HFF-Myc (cell line): ENCODE results near the gene KERA.

Source experiments
- DNase-seq: peaks from one replicate; pipeline ENCODE4 v3.0.0-alpha.2; 2011; ENCODE audit warnings: low read depth; ENCODE audit errors: extremely low read depth
- H3K4me3 ChIP-seq: replicated peaks from 2 replicates; pipeline ENCODE4 v1.5.1; 2011; ENCODE audit warnings: low read depth, mild to moderate bottlenecking, control low read depth, low read length
- TF ChIP-seq, protein P1 (sequence below): IDR thresholded peaks from 2 replicates; pipeline ENCODE4 v1.5.1; 2012; ENCODE audit warnings: mild to moderate bottlenecking, low read depth, low read length, control low read depth; ENCODE audit errors: missing control alignments

The KERA gene

DNA sequence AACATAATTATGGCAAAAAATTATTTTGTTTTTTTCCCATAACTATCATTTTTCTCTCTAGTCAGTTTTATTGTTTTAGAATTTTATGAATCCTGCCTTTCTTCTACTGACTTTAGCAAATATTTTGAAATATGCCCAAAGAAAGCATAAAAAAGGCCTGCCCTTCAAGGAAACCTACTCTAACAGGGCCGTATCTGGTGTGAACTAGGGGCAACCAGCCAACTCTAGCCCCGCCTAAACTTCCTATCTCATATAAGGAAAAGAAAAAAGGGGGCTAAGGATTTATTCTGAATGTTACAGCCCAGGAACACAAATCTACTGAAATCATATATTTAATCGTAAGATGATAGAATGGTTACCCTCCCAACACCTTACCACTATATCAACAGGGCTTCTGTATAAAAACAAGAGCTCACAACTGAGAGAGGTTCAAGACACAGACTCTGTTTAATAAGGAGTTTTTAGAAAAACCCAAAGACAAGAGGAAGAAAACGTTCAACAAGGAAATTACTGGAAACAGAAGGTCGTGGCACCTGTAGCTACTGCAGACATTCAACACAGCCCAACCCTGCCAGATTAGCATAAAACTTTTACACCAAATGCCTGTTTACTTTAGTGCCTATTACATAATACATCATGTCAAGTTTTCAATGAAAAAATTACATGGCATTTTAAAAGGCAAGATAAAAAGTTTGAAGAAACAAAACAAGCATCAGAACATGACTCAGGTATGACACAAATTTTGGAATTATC, 40.1 kb downstream of the KERA start:
- TF ChIP-seq, protein P1, sequence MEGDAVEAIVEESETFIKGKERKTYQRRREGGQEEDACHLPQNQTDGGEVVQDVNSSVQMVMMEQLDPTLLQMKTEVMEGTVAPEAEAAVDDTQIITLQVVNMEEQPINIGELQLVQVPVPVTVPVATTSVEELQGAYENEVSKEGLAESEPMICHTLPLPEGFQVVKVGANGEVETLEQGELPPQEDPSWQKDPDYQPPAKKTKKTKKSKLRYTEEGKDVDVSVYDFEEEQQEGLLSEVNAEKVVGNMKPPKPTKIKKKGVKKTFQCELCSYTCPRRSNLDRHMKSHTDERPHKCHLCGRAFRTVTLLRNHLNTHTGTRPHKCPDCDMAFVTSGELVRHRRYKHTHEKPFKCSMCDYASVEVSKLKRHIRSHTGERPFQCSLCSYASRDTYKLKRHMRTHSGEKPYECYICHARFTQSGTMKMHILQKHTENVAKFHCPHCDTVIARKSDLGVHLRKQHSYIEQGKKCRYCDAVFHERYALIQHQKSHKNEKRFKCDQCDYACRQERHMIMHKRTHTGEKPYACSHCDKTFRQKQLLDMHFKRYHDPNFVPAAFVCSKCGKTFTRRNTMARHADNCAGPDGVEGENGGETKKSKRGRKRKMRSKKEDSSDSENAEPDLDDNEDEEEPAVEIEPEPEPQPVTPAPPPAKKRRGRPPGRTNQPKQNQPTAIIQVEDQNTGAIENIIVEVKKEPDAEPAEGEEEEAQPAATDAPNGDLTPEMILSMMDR, result no peak
- H3K4me3 ChIP-seq, result no peak overlapping the region
- DNase-seq, result no peak

DNA sequence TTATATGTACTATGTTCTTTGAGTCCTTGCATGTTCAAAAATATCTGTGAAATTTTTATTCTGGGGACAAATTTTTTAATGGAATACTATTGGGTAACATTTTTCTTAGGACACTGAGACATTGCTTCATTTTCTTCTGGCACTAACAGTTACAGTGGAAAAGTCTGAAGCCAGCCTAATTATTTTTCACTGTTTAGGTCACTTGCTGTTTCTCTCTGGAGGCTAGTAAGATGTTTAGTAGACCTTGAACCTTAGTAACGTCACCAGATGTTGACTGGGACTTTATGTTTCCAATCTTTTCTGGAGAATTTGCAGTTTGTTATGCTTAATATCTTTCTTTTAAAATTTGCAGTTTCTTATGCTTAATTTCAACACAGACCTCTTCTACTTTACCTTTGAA, 40.8 kb downstream of the KERA start:
- TF ChIP-seq, protein P1, result no peak
- no peak overlapping the region for H3K4me3 ChIP-seq
- DNase-seq, result no peak

DNA sequence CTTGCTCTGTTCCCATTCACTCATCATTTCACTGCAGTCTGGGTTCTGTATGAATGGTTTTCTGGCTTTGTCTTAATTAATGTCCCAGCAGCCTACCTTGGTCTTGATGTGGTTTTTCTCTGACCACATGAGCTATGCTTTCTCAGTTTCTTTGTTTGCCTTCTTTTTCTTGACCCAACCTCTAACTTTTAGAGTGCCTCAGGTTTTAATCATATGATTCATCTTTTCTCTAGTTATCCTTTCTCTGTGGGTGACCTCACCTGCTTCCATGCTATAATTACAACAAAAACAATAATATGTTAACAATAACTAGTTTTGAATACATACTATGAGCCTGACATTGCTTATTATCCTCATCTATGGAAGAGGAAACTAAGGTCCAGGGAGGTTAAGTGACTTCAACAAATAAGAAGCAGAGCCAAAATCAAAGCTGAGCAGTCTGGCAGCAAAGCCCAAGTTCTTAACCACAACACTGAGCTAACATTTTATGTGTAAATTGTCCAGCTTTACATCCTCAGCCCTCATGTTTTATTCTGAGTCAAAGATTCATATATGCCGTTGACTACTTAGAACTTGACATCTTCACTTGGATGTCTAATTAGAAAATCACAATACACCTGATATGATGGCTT, 48.4 kb downstream of the KERA start:
- TF ChIP-seq, protein P1, result no peak
- no peak overlapping the region for H3K4me3 ChIP-seq
- DNase-seq, result no peak

DNA sequence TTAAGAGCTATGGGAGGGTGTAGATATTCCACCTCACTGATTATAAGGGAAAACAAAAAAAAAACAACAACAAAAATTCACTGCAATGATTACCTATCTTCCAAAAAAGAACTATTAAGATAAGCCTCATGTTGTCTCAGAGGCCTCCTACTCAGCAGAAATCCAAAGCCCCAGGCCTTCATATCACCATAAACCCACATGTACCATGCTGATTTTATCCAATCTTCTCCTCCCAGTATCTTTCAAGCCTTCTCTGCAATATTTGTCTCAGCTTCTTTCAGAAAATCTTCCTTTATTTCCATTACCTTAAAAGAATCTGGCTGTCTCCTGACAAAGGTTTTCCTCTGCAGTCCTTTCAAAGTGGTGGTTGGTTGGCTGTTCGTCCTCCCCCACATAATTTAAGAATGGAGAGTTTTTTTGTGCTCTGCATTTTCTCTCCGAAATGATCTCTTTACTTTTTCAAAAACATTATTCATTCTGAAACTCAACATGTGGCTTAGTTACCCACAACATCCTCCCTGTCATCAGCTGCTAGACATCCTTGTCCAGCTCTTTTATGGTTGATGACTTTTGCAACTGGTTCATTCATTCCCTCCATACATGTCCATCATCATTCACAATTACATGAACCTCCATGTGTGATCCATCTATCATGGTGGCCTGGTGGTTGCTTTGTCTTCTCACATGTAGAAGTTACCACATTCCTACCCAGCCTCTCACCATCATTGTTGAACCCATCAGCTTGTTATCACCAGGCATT, 50.1 kb downstream of the KERA start:
- TF ChIP-seq, protein P1, result no peak
- no peak overlapping the region for H3K4me3 ChIP-seq
- no peak for DNase-seq

DNA sequence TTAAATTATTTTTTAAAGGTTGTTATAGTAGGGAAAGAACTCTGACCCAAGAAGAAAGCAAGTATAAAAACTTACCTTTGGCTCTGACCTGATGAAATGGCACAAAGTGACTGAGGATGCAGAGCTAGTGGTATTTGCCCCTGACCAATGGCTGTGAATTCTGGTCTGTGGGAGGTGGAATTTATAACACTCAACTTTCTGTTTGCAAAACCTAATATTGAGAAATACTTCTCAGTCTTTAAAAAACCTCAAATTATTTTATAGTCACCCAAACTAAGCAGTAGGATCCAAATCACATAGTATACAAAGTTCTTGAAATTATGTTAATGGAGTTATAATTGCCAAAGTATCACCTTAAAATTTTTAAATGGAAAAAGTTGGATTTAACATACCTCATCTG, 53.0 kb downstream of the KERA start, which contains the start of gene EPYC:
Gene EPYC (minus strand): TSS at position 101 of the 400 bp plus-strand sequence. CDS start 2,407 bp downstream, outside the sequence.
- no peak within 1 kb of the TSS for H3K4me3 ChIP-seq
- no peak for DNase-seq
- TF ChIP-seq, protein P1, result no peak

DNA sequence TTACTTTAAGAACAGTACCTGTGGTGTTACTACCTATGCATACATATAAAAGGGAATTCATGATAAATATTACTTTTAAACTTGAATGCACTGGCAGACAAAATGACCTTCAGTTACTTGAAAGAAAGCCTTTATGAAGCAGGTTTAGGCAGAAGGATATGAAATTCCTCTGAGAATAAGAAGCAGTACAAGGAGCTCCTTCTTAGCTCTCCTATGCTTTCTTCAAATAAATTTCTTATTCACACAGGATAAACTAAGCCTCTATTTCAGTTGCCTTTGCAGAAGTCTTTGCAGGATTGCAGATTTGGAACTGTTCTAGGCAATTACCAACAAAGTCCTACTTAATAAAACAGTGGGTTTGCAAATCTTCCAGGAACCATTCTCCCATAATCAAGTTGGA, 54.1 kb downstream of the KERA start:
- H3K4me3 ChIP-seq, result no peak overlapping the region
- no peak for DNase-seq
- TF ChIP-seq, protein P1, result no peak
